Stimulated activated naive B cell treated with anti-CD40 and anti-IgM and Interleukin-4, amounts not matched to agents 10 μg/mL and 1 μg/mL and 100 μg/mL, for 72 hours (primary cell): ENCODE results near the gene PASK.
A peak's percentile ranks its signal among the peaks of the same experiment; 100 is the strongest.

Experiments used
- ATAC-seq, 2 donors: fragments of 150-1000 bp; cut with Tn5 transposase; replicated peaks; 2 replicates each; pipeline ENCODE4 v1.10.0; 2021; ENCODE audit warnings: moderate library complexity in 1 of 2
- DNase-seq: peaks from one replicate; pipeline ENCODE4 v3.0.0; 2021
- H3K27ac Mint-ChIP-seq: one replicate; pipeline ENCODE4 v1.8.0; 2022; ENCODE audit warnings: mild to moderate bottlenecking, mixed read lengths
- H3K27me3 Mint-ChIP-seq, 2 donors: one replicate each; pipeline ENCODE4 v1.8.0; 2022; ENCODE audit warnings: mixed read lengths in 2 of 2
- H3K36me3 Mint-ChIP-seq, 2 donors: one replicate each; pipeline ENCODE4 v1.8.0; 2022; ENCODE audit warnings: mixed read lengths in 2 of 2, mild to moderate bottlenecking in 1 of 2
- H3K4me1 Mint-ChIP-seq, 2 donors: one replicate each; pipeline ENCODE4 v1.8.0; 2022; ENCODE audit warnings: mixed read lengths in 2 of 2, mild to moderate bottlenecking in 1 of 2
- H3K4me3 Mint-ChIP-seq, 2 donors: one replicate each; pipeline ENCODE4 v1.8.0; 2022; ENCODE audit warnings: mild to moderate bottlenecking in 2 of 2, mixed read lengths in 2 of 2, moderate library complexity in 1 of 2
- H3K9me3 Mint-ChIP-seq, 2 donors: one replicate each; pipeline ENCODE4 v1.8.0; 2022; ENCODE audit warnings: mixed read lengths in 2 of 2, mild to moderate bottlenecking in 1 of 2

The PASK gene

DNA sequence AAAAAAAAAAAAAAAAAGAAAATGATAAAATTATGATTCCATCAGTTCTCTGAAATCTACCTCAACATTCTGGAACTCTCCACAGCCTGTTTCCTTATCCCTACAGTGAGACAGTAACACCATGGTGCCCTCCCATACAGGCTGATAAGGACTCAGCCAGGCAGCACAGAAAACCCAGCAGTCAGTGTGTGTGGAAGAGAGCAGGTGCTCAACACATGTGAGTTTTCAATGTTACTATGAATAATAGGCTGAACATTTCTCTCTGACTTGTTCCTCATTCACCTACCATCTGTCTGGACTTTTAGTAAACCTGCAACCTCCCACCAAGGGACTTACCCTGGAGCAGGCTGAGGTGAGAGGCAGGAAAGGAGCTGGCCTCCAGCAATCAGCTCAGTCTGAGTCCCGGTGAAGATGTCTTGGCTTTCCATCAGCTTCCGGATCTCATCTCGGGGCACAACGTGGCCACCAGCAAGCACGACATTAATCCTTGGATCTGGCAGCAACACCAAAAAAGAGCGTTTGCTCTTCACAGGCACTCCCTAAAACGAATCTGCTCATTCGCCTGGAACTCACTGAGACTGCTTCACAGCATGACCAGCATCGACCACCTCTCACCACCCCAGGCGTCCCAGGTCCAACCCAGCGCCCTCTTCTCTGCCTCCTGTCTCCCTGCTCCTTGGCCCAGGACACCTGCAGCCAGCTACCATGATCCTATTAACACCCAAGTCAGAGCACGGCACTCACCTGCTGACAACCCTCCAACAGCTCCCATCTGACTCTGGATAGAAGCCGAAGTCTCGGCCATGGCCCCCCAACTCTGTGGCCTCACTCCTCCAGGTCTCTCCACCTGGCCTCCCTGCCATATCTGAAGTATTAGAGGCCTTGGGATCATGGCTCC lies 16.5 kb downstream of the PASK start:
- Mint-ChIP-seq H3K4me1 (peaks cover 28 to 38% of the 10 kb centered on the region in 2 donors), H3K4me3 (peak overlapping the region; percentile 11 to 40), H3K27ac (peak overlapping the region; percentile 65), H3K36me3 (peaks cover 48 to 78% of the 10 kb centered on the region in 2 donors), H3K27me3 (no peaks in the 10 kb centered on the region), H3K9me3 (peaks cover 9 to 10% of the 10 kb centered on the region in 2 donors)
- ATAC-seq: peak; percentile 12 to 48
- no peak for DNase-seq

DNA sequence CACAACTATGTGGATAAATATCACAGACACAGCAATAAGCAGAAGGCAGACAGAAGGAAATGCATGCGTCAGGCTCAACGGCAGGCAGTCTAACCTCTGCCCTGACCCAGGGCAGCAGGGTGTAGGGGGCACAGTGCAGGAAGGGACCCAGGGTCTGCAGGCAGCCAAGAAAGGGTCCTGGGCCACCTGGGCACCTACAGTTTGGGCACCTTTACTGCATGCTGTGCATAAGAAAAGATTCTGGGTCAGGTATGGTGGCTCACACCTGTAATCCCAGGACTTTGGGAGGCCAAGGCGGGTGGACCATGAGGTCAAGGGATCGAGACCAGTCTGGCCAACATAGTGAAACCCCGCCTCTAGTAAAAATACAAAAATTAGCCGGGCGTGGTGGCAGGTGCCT lies 17.7 kb downstream of the PASK start:
- peaks cover 10% of the 10 kb centered on the region in 2 donors for H3K9me3 Mint-ChIP-seq
- ATAC-seq (no peak), DNase-seq (no peak)
- no peak overlapping the region for H3K4me3 Mint-ChIP-seq
- H3K27me3 Mint-ChIP-seq: no peaks in the 10 kb centered on the region
- no peak overlapping the region for H3K27ac Mint-ChIP-seq
- H3K36me3 Mint-ChIP-seq: peaks cover 56 to 82% of the 10 kb centered on the region in 2 donors
- peaks cover 36 to 50% of the 10 kb centered on the region in 2 donors for H3K4me1 Mint-ChIP-seq

DNA sequence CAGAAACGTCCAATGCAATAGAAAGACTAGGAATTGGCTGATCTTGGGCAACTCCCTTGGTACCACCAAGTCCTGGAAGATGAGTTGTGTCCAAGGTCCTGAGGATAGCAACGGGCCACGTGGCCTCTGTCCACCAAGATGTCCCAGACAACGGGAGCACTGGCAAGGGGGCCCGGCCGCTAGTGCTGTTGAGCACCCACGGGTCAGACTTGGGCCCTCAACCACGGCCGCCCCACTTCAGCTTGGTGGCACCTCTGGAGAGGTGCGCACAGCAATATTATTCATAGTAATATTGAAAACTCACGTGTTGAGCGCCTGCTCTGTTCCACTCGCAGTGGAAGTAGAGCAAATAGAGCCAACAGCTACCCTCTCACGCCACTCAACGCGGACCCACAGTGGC lies 19.0 kb downstream of the PASK start:
- H3K4me1 Mint-ChIP-seq: peaks cover 36 to 61% of the 10 kb centered on the region in 2 donors
- DNase-seq (no peak), ATAC-seq (no peak)
- H3K27ac Mint-ChIP-seq: no peak overlapping the region
- no peak overlapping the region for H3K4me3 Mint-ChIP-seq
- peaks cover 54 to 83% of the 10 kb centered on the region in 2 donors for H3K36me3 Mint-ChIP-seq
- H3K9me3 Mint-ChIP-seq: peaks cover 10% of the 10 kb centered on the region in 2 donors
- H3K27me3 Mint-ChIP-seq: no peaks in the 10 kb centered on the region

DNA sequence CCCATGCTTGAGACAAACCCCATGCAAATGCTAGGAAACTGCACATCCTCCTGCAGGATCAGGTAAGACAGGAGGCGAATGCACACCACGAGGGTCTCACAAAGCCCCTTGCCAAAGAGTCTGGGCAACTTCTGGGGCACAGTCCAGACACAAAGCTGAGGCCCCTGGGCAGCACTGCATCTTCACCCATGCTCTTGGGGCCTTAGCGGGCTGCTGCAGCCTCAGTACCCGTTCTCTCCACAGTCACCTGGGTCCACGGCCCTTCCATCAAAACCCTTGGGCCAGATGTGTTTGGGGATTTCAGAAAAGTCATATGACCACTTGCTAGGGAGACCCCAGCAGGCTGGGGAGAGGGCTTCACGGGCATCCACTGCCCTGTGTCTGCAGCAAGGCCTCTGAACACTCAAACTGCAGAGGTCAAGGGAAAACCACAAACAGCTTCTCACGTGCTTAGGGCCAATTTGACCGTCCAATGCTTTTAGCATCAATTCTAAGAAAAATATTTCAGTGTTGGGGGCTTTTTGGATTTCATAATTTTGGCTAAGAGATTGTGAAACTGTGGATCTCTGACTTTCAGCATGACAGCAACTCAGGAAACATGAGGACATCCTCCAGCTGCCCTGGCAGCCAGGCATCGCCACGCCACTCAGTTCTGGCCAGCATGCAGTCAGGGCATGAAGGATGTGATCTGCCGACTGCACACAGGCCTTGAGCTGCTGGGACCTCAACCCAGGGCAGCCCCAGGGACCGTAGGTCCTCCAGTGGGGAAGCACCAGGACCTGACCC lies 20.0 kb downstream of the PASK start:
- Mint-ChIP-seq H3K4me3 (peak overlapping the region; percentile 56 to 63), H3K27me3 (no peaks in the 10 kb centered on the region), H3K27ac (peak overlapping the region; percentile 100), H3K36me3 (peaks cover 51 to 78% of the 10 kb centered on the region in 2 donors), H3K9me3 (peaks cover 10% of the 10 kb centered on the region in 2 donors), H3K4me1 (peaks cover 36 to 61% of the 10 kb centered on the region in 2 donors)
- peak; percentile 44 to 47 for ATAC-seq
- DNase-seq: no peak

DNA sequence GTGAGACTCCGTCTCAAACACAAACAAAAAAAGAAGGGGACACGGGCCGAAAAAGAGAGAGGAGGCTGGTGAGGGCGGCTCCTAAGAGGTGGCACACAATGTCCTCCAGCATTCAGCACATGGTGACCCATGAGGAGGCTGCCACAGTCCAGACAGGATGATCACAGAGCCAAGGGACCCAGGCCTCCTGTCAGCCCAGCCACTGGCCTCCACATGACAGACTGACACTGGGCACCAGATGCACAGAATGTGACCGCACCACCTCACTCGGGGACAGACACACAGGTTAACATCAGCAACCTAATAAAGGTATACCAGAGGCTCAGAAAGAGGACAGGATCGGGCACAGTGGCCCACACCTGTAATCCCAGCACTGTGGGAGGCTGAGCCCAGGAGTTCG lies 21.0 kb downstream of the PASK start:
- Mint-ChIP-seq H3K27ac (peak overlapping the region; percentile 100), H3K36me3 (peaks cover 48 to 77% of the 10 kb centered on the region in 2 donors), H3K4me1 (peaks cover 35 to 58% of the 10 kb centered on the region in 2 donors), H3K4me3 (peak overlapping the region; percentile 61 to 66), H3K27me3 (no peaks in the 10 kb centered on the region), H3K9me3 (peaks cover 10% of the 10 kb centered on the region in 2 donors)
- DNase-seq (no peak), ATAC-seq (no peak)

DNA sequence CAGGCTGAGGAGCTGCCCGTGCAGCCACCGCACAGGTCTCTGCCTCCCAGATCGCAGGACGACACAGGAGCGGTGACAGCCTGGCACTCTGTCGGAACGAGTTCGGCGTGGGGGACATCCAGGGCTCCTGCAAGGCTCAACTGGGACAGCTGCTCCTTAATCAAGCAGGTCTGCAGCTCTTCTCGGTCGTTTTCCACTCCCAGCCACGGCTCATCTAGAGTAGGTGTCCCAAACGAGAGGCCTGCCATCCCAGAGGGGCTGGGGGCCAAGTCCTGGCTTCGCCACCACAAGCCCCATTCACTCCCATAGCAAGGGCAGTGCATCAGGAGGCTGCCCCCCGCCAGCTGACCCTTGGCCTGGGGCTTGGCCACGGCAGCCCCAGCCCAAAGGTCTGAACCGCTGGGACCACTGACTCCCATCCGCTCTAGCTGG lies 22.5 kb downstream of the PASK start:
- peaks cover 47 to 76% of the 10 kb centered on the region in 2 donors for H3K36me3 Mint-ChIP-seq
- peaks cover 10% of the 10 kb centered on the region in 2 donors for H3K9me3 Mint-ChIP-seq
- H3K4me1 Mint-ChIP-seq: peaks cover 27 to 48% of the 10 kb centered on the region in 2 donors
- peak overlapping the region; percentile 100 for H3K27ac Mint-ChIP-seq
- DNase-seq (no peak), ATAC-seq (no peak)
- H3K27me3 Mint-ChIP-seq: no peaks in the 10 kb centered on the region
- H3K4me3 Mint-ChIP-seq: peak overlapping the region in 1 of 2 donors; percentile 8

DNA sequence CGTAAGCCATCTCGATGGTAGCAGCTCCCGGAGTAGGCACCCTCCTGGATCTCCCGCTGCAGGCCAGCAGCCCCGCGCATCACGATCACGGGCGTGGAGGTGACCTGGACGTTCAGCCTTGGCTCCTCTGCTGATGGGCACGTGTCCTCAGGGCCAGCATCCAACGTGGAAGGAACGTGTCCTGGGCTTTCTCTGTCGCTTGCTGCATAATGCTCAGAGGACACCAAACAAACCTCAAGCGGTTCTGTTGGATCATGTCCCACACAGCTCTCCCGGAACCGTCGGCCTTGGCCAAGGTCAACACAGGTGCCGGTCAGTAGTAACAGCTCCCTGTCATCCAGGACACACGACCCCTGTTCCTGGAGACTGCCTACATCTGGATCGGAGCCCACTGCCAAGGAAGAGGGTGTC lies 23.1 kb downstream of the PASK start:
- peaks cover 27 to 48% of the 10 kb centered on the region in 2 donors for H3K4me1 Mint-ChIP-seq
- H3K36me3 Mint-ChIP-seq: peaks cover 49 to 79% of the 10 kb centered on the region in 2 donors
- no peak overlapping the region for H3K4me3 Mint-ChIP-seq
- no peaks in the 10 kb centered on the region for H3K27me3 Mint-ChIP-seq
- ATAC-seq: no peak
- H3K9me3 Mint-ChIP-seq: peaks cover 10% of the 10 kb centered on the region in 2 donors
- DNase-seq: no peak
- H3K27ac Mint-ChIP-seq: peak overlapping the region; percentile 83

DNA sequence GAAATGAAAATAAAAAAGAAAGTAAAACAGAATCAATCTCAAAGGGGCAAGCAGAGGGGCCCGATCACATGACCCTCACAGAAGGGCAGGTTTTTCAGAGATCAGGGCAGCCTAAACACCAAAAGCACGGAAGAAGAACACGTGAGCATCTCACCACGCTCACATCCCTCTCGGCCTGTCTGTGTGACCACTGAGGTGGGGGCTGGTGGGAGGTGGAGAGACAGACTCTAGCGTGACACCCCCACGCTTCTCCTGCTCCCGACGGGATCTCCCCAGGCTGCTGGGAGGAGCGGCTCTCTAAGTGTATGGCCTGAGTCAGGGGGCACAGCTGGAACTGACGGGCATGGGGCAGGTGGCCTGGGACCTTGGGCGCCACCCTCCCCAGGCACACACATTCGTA lies 23.6 kb downstream of the PASK start:
- ATAC-seq: no peak
- H3K36me3 Mint-ChIP-seq: peaks cover 52 to 80% of the 10 kb centered on the region in 2 donors
- no peaks in the 10 kb centered on the region for H3K27me3 Mint-ChIP-seq
- no peak for DNase-seq
- peak overlapping the region in 1 of 2 donors; percentile 17 for H3K4me3 Mint-ChIP-seq
- H3K9me3 Mint-ChIP-seq: peaks cover 12 to 14% of the 10 kb centered on the region in 2 donors
- peak overlapping the region; percentile 83 for H3K27ac Mint-ChIP-seq
- peaks cover 27 to 48% of the 10 kb centered on the region in 2 donors for H3K4me1 Mint-ChIP-seq

DNA sequence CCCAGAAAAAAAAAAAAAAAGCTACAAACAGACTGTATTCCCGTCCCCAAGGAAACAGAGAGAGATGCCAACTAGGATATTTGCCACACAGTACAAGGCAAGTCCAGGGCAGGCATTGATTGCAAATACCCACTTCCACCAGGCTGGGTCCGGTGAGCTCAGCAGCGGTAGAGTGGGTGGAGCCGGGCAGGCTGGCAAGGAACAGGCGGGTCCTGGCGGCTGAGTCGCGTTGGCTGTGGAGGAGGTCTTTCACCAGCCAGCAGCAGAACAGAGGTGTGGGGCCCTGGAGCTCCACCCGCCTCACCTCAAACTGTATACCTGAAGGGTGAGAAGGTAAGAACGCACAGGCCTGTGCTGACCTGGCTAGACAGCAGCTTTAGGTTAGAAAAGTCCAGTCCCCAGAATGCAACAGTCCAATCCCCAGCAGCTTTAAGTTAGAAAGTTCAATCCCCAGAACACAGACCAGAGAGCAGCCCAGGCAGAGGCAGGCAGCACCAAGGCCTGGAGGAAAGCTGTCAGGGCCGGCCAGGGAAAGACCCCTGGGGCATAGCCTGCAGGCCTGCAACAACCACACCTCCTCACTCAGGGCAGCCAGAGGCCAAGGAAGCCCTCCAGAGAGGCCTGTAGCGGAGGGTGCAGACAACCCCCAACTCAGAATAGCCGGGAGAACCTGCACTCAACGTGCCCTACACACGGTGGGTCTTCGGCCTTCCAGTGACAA lies 25.3 kb downstream of the PASK start:
- H3K4me3 Mint-ChIP-seq: peak overlapping the region in 1 of 2 donors; percentile 8
- ATAC-seq (no peak), DNase-seq (no peak)
- peaks cover 19 to 35% of the 10 kb centered on the region in 2 donors for H3K4me1 Mint-ChIP-seq
- H3K36me3 Mint-ChIP-seq: peaks cover 53 to 73% of the 10 kb centered on the region in 2 donors
- H3K9me3 Mint-ChIP-seq: peaks cover 11 to 12% of the 10 kb centered on the region in 2 donors
- H3K27ac Mint-ChIP-seq: peak overlapping the region; percentile 75
- no peaks in the 10 kb centered on the region for H3K27me3 Mint-ChIP-seq

DNA sequence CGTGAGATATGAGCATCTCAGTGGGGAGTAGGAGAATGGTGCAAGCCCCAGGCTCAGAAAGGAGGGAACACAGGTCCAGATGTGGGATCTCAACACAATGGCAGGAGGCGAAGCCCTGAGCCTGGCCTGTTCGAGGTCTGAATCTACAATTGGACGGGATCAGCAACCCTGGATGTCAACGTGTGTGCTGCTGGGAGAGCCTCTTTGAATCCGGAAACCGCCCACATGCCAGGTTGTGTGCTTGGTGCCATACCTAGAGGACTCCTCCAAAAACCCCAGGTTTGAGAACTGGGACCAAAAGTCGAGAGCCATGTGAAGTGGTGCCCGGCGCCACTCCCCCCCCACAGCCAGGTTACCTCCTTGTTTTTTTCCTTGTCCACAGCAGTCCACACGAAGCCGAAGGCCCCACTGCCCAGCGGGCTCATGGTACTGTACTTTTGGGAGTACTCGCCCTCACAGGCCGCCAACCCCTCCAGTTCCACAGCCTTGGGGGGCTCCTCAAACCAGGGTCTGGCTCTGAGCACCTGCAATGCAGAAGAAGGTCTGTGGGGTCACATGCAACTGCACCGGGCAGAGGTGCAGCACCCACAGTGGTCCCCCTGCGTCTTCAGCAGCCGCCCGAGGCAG lies 26.8 kb downstream of the PASK start:
- no peak for DNase-seq
- H3K9me3 Mint-ChIP-seq: peaks cover 3 to 4% of the 10 kb centered on the region in 2 donors
- H3K36me3 Mint-ChIP-seq: peaks cover 44 to 71% of the 10 kb centered on the region in 2 donors
- no peak for ATAC-seq
- no peaks in the 10 kb centered on the region for H3K27me3 Mint-ChIP-seq
- H3K4me1 Mint-ChIP-seq: peaks cover 7 to 20% of the 10 kb centered on the region in 2 donors
- no peak overlapping the region for H3K4me3 Mint-ChIP-seq
- H3K27ac Mint-ChIP-seq: peak overlapping the region; percentile 9

DNA sequence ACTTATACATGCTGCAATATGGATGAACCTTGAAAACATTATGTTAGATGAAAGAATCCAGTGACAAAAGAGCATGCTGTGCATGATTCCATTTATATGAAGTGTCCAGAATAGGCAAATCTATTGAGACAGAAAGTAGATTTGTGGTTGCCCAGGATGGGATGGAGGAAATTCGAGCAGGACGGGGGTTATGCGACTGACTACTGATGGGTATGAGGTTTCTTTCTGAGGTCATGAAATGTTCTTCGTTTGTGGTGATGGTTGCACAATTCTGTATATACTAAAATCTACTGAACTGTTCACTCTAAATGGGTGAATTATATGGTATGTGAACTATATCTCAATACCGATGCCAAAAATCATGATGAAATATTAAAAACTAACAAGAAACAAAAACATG lies 28.3 kb downstream of the PASK start:
- H3K36me3 Mint-ChIP-seq: peaks cover 40 to 71% of the 10 kb centered on the region in 2 donors
- H3K4me1 Mint-ChIP-seq: peaks cover 2 to 5% of the 10 kb centered on the region in 2 donors
- H3K27me3 Mint-ChIP-seq: no peaks in the 10 kb centered on the region
- H3K4me3 Mint-ChIP-seq: no peak overlapping the region
- peaks cover 3 to 4% of the 10 kb centered on the region in 2 donors for H3K9me3 Mint-ChIP-seq
- ATAC-seq: no peak
- no peak for DNase-seq
- no peak overlapping the region for H3K27ac Mint-ChIP-seq

DNA sequence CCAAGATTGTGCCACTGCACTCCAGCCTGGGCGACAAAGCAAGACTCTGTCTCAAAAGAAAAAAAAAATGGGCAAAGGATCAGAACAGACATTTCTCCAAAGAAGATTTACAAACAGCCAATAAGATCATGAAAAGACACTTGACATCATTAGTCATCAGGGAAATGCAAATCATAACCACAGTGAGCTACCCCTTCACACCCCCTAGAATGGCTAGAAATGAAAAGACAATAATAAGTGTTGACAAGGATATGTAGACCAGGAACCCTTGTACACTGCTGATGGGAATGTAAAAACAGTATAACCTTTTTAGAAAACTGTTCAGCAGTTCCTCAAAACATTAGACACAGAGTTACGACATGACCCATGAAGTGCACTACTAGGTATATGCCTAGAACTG lies 28.8 kb downstream of the PASK start:
- Mint-ChIP-seq H3K27me3 (no peaks in the 10 kb centered on the region), H3K27ac (peak overlapping the region; percentile 14), H3K4me3 (no peak overlapping the region), H3K4me1 (peaks cover 0 to 2% of the 10 kb centered on the region in 2 donors), H3K9me3 (peaks cover 3 to 4% of the 10 kb centered on the region in 2 donors), H3K36me3 (peaks cover 46 to 71% of the 10 kb centered on the region in 2 donors)
- peak in 1 of 2 donors; percentile 53 for ATAC-seq
- DNase-seq: no peak

DNA sequence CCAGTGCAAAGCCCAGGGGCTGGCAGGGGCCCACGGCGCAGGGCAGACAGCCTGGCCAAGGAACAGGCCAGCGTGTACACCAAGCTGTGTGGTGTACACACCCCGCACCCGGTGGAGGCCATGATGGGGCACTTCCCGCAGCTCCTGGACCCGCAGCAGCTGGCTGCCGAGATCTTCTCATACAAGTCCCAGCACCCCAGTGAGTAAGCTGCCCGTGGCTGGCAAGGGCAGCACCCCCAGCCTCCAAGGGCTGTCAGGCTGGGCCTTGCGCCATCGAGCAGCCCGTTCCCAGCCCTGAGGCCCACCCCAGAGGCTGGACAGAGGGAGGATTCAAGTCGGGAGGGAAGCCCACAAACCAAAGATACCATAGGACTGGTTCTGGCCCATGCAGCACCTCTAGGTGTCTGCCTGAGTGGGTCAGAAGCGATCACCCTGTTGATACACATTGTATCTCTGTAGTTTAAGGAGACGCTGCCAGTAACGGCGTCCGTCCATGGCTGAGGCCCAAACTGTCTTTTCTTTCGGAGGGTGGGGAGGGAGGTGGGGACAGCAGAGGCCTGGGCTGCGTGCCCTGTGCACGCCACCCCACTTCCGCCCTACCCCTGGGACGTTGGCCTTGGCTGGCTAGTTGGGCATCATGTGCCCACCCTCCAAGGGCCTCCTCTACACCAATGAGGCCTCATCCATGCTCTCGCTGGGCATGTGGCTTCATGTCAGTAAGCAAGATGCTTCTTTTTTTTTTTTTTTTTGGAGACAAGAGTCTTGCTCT lies 30.4 kb downstream of the PASK start:
- no peak for ATAC-seq
- peaks cover 58 to 81% of the 10 kb centered on the region in 2 donors for H3K36me3 Mint-ChIP-seq

More for the DNA sequence above, 30.4 kb downstream of the PASK start:
- H3K27me3 Mint-ChIP-seq: no peaks in the 10 kb centered on the region
- no peak overlapping the region for H3K4me3 Mint-ChIP-seq
- peaks cover 3 to 4% of the 10 kb centered on the region in 2 donors for H3K9me3 Mint-ChIP-seq
- DNase-seq: no peak
- H3K27ac Mint-ChIP-seq: no peak overlapping the region
- peaks cover 0 to 6% of the 10 kb centered on the region in 2 donors for H3K4me1 Mint-ChIP-seq
